ENCODE data around the gene ADNP. TPM values are rescaled to one million over a fixed set of nuclear protein-coding genes. Genes with fewer than 3 reads are reported as not detected.

ADNP gene
- polyA plus RNA-seq, 1 donor (not counting 4 experiments of a cell fraction or from before 2014, with no cell fraction given): 29.3 TPM

DNA sequence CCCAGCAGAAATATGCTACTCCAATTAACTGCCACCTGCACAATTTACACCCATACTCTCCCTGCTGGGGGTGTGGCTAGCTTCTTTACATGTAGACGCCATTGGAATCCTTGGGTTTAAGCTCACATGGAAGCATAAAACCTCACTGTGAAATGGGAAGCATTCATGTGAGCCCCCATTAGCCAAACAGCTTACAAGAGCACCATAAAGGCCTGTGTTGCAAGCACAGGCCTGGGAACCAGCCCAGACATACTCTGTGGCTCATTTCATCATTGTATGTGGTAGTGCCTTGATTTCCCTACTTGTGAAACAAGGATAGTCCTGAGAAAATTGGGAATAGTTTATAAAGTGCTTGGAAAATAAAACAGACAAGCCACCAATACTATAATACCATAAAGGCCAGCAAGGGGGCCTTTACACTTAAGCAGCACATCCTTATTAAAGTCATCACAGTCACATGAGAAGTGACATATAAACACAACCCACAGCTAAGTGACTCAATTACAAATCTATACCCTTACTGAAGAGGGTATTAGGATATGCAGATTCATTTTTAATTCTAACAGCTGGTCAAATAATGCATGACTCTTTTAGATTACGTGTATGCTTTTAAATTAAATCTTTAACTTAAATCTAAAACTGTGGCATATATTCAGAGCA is 6.8 kb downstream of the ADNP start:
- H3K9me3 ChIP-seq (ENCODE audit: control insufficient read depth, low read depth, low read length): no peaks in the 10 kb centered on the region
- no peak overlapping the region for H3K4me3 ChIP-seq (ENCODE audit: control insufficient read depth in 2 of 3, extremely low read depth in 1 of 3, insufficient read depth in 2 of 3, low read depth in 1 of 3, low read length in 3 of 3)
- peaks cover 24% of the 10 kb centered on the region for H3K4me1 ChIP-seq (ENCODE audit: control insufficient read depth, extremely low read depth, insufficient read depth, low read length)
- dilution Hi-C loops (cut with MboI; ENCODE audit: extremely low pct_ligation_motif_present, low sequenced_read_pairs): no loop called here
- DNase-seq (ENCODE audit: low read depth, low spot score) (no peak), FAIRE-seq (no peak)
- H3K79me2 ChIP-seq (ENCODE audit: control insufficient read depth, insufficient read depth, low read length): peaks cover 99% of the 10 kb centered on the region
- H2AFZ ChIP-seq (ENCODE audit: control insufficient read depth, low read length): no peak overlapping the region
- no peaks in the 10 kb centered on the region for H3K27me3 ChIP-seq (ENCODE audit: control insufficient read depth, extremely low read depth, insufficient read depth, low read length)
- H3K9ac ChIP-seq (ENCODE audit: control insufficient read depth, extremely low read depth, insufficient read depth, low read length): no peak overlapping the region
- peaks cover 2% of the 10 kb centered on the region for H3K9me1 ChIP-seq (ENCODE audit: control insufficient read depth, extremely low read depth, insufficient read depth, low read length)
- no peak overlapping the region for H3K4me2 ChIP-seq (ENCODE audit: control insufficient read depth, extremely low read depth, insufficient read depth, low read depth, low read length)
- peaks cover 7 to 21% of the 10 kb centered on the region in 2 experiments for H3K36me3 ChIP-seq (ENCODE audit: control insufficient read depth in 2 of 2, extremely low read depth in 1 of 2, insufficient read depth in 2 of 2, low read length in 2 of 2)
- H3K27ac ChIP-seq (ENCODE audit: control insufficient read depth, insufficient read depth, low read length): no peak overlapping the region
- no peaks in the 10 kb centered on the region for H4K20me1 ChIP-seq (ENCODE audit: control insufficient read depth, extremely low read depth, insufficient read depth, low read length)
- TF ChIP-seq CTCF (optimal IDR thresholded peaks at IDR 0.05 in 1 of 3, IDR thresholded peaks at IDR 0.05 in 1 of 3, conservative IDR thresholded peaks at IDR 0.05 in 1 of 3; ENCODE audit: extremely low read depth in 1 of 3, insufficient read depth in 2 of 3, low read length in 3 of 3) (no peak), EZH2 (IDR thresholded peaks at IDR 0.05; ENCODE audit: low read length) (no peak)

- Histone ChIP-seq H3K27ac (ENCODE audit: control insufficient read depth, insufficient read depth, low read length) (peak overlapping the region; percentile 61), H3K27me3 (ENCODE audit: control insufficient read depth, extremely low read depth, insufficient read depth, low read length) (no peaks in the 10 kb centered on the region), H3K4me2 (ENCODE audit: control insufficient read depth, extremely low read depth, insufficient read depth, low read depth, low read length) (no peak overlapping the region), H3K4me3 (ENCODE audit: control insufficient read depth in 2 of 3, extremely low read depth in 1 of 3, insufficient read depth in 2 of 3, low read depth in 1 of 3, low read length in 3 of 3) (no peak overlapping the region), H3K36me3 (ENCODE audit: control insufficient read depth in 2 of 2, extremely low read depth in 1 of 2, insufficient read depth in 2 of 2, low read length in 2 of 2) (peaks cover 5 to 15% of the 10 kb centered on the region in 2 experiments), H4K20me1 (ENCODE audit: control insufficient read depth, extremely low read depth, insufficient read depth, low read length) (peaks cover 1% of the 10 kb centered on the region), H2AFZ (ENCODE audit: control insufficient read depth, low read length) (no peak overlapping the region), H3K9me1 (ENCODE audit: control insufficient read depth, extremely low read depth, insufficient read depth, low read length) (peaks cover 2% of the 10 kb centered on the region), H3K9me3 (ENCODE audit: control insufficient read depth, low read depth, low read length) (no peaks in the 10 kb centered on the region), H3K4me1 (ENCODE audit: control insufficient read depth, extremely low read depth, insufficient read depth, low read length) (peaks cover 20% of the 10 kb centered on the region), H3K9ac (ENCODE audit: control insufficient read depth, extremely low read depth, insufficient read depth, low read length) (no peak overlapping the region), H3K79me2 (ENCODE audit: control insufficient read depth, insufficient read depth, low read length) (peaks cover 99% of the 10 kb centered on the region)
- FAIRE-seq: no peak
- no peak for DNase-seq (ENCODE audit: low read depth, low spot score)
- dilution Hi-C loops (cut with MboI; ENCODE audit: extremely low pct_ligation_motif_present, low sequenced_read_pairs): no loop called here
- no peak for TF ChIP-seq EZH2 (IDR thresholded peaks at IDR 0.05; ENCODE audit: low read length)
- TF ChIP-seq CTCF (optimal IDR thresholded peaks at IDR 0.05 in 1 of 3, IDR thresholded peaks at IDR 0.05 in 1 of 3, conservative IDR thresholded peaks at IDR 0.05 in 1 of 3; ENCODE audit: extremely low read depth in 1 of 3, insufficient read depth in 2 of 3, low read length in 3 of 3): no peak
These were observed 9.3 kb downstream of the ADNP start for GRCh38 chr20:50921803-50922501.
